ENCODE data around the gene RAB29. TPM values are rescaled to one million over a fixed set of nuclear protein-coding genes. Genes with fewer than 3 reads are reported as not detected.

Gene RAB29
- total and polyA plus RNA-seq, 9 of the 15 experiments (the other 6 are each of a cell fraction or from before 2014, with no cell fraction given): 6.3 to 17.6 (median 8.0) TPM

DNA sequence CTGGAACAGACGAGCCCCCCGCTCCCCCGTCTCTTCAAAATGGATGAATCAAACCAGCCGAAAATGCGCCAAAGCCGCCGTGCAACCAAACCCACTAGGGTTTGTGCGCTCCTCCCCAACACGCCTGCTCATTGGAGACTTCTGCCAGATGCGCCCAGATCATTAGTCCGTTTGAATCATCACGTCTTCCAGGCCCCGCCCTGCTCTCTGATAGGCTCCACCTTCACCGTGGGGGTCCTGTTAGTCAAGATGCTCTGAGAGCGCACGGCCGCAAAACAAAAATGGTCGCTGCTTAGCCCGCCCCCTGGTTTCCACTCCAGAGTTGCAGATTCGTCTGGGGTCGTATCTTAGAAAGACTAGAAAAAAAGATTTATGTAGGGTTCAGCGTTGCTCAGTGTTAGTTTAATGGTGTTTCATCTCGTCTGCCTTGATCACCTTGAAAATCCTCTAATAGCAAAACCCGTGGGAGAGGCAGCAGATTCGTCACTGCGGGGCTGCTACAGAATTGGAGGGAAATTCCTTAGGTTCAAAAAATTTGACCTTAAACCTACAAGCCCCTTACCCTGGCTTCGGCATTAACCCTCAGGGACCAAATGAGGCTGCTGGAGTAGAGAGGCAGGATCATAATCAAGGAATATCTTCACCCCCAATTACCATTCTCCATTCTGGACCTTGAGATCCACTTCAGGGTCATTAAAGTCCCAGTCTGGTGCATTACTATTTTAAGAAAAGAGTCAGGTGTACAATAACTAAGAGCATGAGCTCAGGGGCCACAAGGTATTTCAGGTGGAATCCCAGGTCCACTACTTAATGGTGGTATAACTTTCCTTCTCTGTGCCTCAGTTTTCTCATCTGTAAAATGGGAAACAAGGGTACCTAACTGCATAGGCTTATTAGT is 24.9 kb downstream of the RAB29 start, which contains the start of gene NUCKS1 (continued):
- TF ChIP-seq FIP1L1 (IDR thresholded peaks at IDR 0.05; ENCODE audit: low read depth, low read length, poor library complexity, severe bottlenecking) (no peak), ZNF696 (CRISPR knock-in tag; conservative IDR thresholded peaks at IDR 0.05) (no peak), GTF2E2 (tag; IDR thresholded peaks at IDR 0.05) (peak; percentile 81; the same call in 1 of the 2 replicates), AFF4 (CRISPR knock-in tag; IDR thresholded peaks at IDR 0.05) (peak; percentile 45; the same call in 1 of the 2 replicates), ZNF224 (CRISPR knock-in tag; IDR thresholded peaks at IDR 0.05) (no peak), PPARD (CRISPR knock-in tag; IDR thresholded peaks at IDR 0.05) (no peak), PRPF4 (IDR thresholded peaks at IDR 0.05; ENCODE audit: insufficient read depth, low read depth, low read length, poor library complexity, severe bottlenecking) (no peak), ZNF668 (CRISPR knock-in tag; IDR thresholded peaks at IDR 0.05) (0 out of 2 replicates have a peak, but pooled peaks have one; percentile 58), DMBX1 (CRISPR knock-in tag; IDR thresholded peaks at IDR 0.05; ENCODE audit: borderline replicate concordance) (no peak; the same call in 1 of the 2 replicates), HEY1 (CRISPR knock-in tag; IDR thresholded peaks at IDR 0.05; ENCODE audit: borderline replicate concordance) (no peak), CREB1 (IDR thresholded peaks at IDR 0.05) (peak; percentile 86), CREB1 (CRISPR knock-in tag; IDR thresholded peaks at IDR 0.05) (peak; percentile 58; the same call in 1 of the 2 replicates), ZNF23 (CRISPR knock-in tag; IDR thresholded peaks at IDR 0.05) (no peak), ARNT (IDR thresholded peaks at IDR 0.05) (peak; percentile 62 to 68; a peak in 2 of 4 replicates), E2F4 (CRISPR knock-in tag; IDR thresholded peaks at IDR 0.05; ENCODE audit: low read depth) (peak; percentile 83; the same call in 1 of the 2 replicates), MYBL2 (IDR thresholded peaks at IDR 0.05; ENCODE audit: low read depth) (peak; percentile 99), MYBL2 (CRISPR knock-in tag; IDR thresholded peaks at IDR 0.05; ENCODE audit: borderline replicate concordance) (peak; percentile 84; the same call in 1 of the 2 replicates), SMARCA5 (IDR thresholded peaks at IDR 0.05) (peak; percentile 99; the same call in 1 of the 2 replicates), ZKSCAN8 (CRISPR knock-in tag; IDR thresholded peaks at IDR 0.05) (no peak), PTRF (tag; IDR thresholded peaks at IDR 0.05) (0 out of 2 replicates have a peak, but pooled peaks have one; percentile 47)
- TF ChIP-seq, protein P1, sequence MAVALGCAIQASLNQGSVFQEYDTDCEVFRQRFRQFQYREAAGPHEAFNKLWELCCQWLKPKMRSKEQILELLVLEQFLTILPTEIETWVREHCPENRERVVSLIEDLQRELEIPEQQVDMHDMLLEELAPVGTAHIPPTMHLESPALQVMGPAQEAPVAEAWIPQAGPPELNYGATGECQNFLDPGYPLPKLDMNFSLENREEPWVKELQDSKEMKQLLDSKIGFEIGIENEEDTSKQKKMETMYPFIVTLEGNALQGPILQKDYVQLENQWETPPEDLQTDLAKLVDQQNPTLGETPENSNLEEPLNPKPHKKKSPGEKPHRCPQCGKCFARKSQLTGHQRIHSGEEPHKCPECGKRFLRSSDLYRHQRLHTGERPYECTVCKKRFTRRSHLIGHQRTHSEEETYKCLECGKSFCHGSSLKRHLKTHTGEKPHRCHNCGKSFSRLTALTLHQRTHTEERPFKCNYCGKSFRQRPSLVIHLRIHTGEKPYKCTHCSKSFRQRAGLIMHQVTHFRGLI (CRISPR knock-in tag; IDR thresholded peaks at IDR 0.05): no peak; the same call in none of the 2 replicates

All from K562 (cell line).